SK-N-SH treated with all-trans-retinoic acid at 6 μM for 48 hours (cell line): ENCODE data around the gene C17orf113.

Experiments
- ATAC-seq: fragments of 200-7000 bp; cut with Tn5 transposase; 3 replicates; pipeline ENCODE4 v1.9.1; 2020; ENCODE audit warnings: mild to moderate bottlenecking, moderate library complexity
- ARNTL ChIP-seq: fragments of 450-650 bp; formaldehyde crosslinking; IDR thresholded peaks from 2 replicates; pipeline ENCODE4 v1.5.0; 2020; ENCODE audit warnings: low read depth, mild to moderate bottlenecking, moderate library complexity, borderline replicate concordance
- CREB5 ChIP-seq: fragments of 250-450 bp; sonication (Bioruptor Pico); IDR thresholded peaks from 2 replicates; pipeline ENCODE4 v1.5.1; 2020; ENCODE audit warnings: low read depth, mild to moderate bottlenecking, moderate library complexity
- CSDC2 ChIP-seq: fragments of 250-450 bp; sonication (Bioruptor Pico); IDR thresholded peaks from 2 replicates; pipeline ENCODE4 v1.5.0; 2020; ENCODE audit warnings: mild to moderate bottlenecking, moderate library complexity
- CSRNP3 ChIP-seq: fragments of 250-450 bp; sonication (Bioruptor Pico); IDR thresholded peaks from 2 replicates; pipeline ENCODE4 v1.5.1; 2021; ENCODE audit warnings: mild to moderate bottlenecking, moderate library complexity
- ESRRG ChIP-seq: fragments of 250-450 bp; sonication (Bioruptor Pico); IDR thresholded peaks from 2 replicates; pipeline ENCODE4 v1.6.1; 2021; ENCODE audit warnings: mild to moderate bottlenecking
- GLIS3 ChIP-seq: fragments of 250-450 bp; sonication (Bioruptor Pico); IDR thresholded peaks from 2 replicates; pipeline ENCODE4 v1.5.0; 2020; ENCODE audit warnings: mild to moderate bottlenecking, moderate library complexity
- ISL1 ChIP-seq: fragments of 250-450 bp; sonication (Bioruptor Pico); IDR thresholded peaks from 2 replicates; pipeline ENCODE4 v2.1.2; 2022; ENCODE audit warnings: mild to moderate bottlenecking, moderate library complexity
- PATZ1 ChIP-seq: fragments of 250-450 bp; sonication (Bioruptor Pico); IDR thresholded peaks from 2 replicates; pipeline ENCODE4 v1.8.0; 2020; ENCODE audit warnings: mild to moderate bottlenecking, moderate library complexity, borderline replicate concordance
- POU6F1 ChIP-seq: fragments of 250-450 bp; sonication (Bioruptor Pico); IDR thresholded peaks from 2 replicates; pipeline ENCODE4 v1.8.0; 2021; ENCODE audit warnings: low read depth, mild to moderate bottlenecking, moderate library complexity, borderline replicate concordance
- PPARA ChIP-seq: fragments of 250-450 bp; sonication (Bioruptor Pico); IDR thresholded peaks from 2 replicates; pipeline ENCODE4 v1.5.0; 2020; ENCODE audit warnings: mild to moderate bottlenecking, borderline replicate concordance
- SNAI2 ChIP-seq: fragments of 250-450 bp; sonication (Bioruptor Pico); IDR thresholded peaks from 2 replicates; pipeline ENCODE4 v1.5.0; 2020; ENCODE audit warnings: mild to moderate bottlenecking, moderate library complexity
- TCF4 ChIP-seq: fragments of 250-450 bp; sonication (Bioruptor Pico); IDR thresholded peaks from 2 replicates; pipeline ENCODE4 v1.8.0; 2021; ENCODE audit warnings: mild to moderate bottlenecking, moderate library complexity, borderline replicate concordance
- TOX ChIP-seq: fragments of 250-450 bp; sonication (Bioruptor Pico); IDR thresholded peaks from 2 replicates; pipeline ENCODE4 v1.8.0; 2021; ENCODE audit warnings: mild to moderate bottlenecking, moderate library complexity, borderline replicate concordance
- TSHZ2 ChIP-seq: fragments of 250-450 bp; sonication (Bioruptor Pico); IDR thresholded peaks from 2 replicates; pipeline ENCODE4 v1.5.0; 2020; ENCODE audit warnings: mild to moderate bottlenecking, moderate library complexity
- ZC3H10 ChIP-seq: fragments of 250-450 bp; sonication (Bioruptor Pico); IDR thresholded peaks from 2 replicates; pipeline ENCODE4 v1.5.1; 2021; ENCODE audit warnings: mild to moderate bottlenecking, moderate library complexity
- ZFP30 ChIP-seq: fragments of 450-650 bp; formaldehyde crosslinking; IDR thresholded peaks from 2 replicates; pipeline ENCODE4 v1.5.0; 2022; ENCODE audit warnings: mild to moderate bottlenecking, moderate library complexity
- ZNF565 ChIP-seq: fragments of 450-650 bp; formaldehyde crosslinking; conservative IDR thresholded peaks from 2 replicates; pipeline ENCODE4 v1.5.0; 2020; ENCODE audit warnings: low read depth, mild to moderate bottlenecking, moderate library complexity
- ZNF70 ChIP-seq: fragments of 450-650 bp; formaldehyde crosslinking; IDR thresholded peaks from 2 replicates; pipeline ENCODE4 v1.5.0; 2020; ENCODE audit warnings: mild to moderate bottlenecking, moderate library complexity

C17orf113 gene

GRCh38 chr17:42000413-42001133 is 49.8 kb downstream of the C17orf113 start:
- ATAC-seq, result no peak
- no peak for TF ChIP-seq TCF4
- no peak for TF ChIP-seq TOX (CRISPR knock-in tag)

- TF ChIP-seq GLIS3 (CRISPR knock-in tag), result no peak
- no peak for TF ChIP-seq SNAI2
- no peak for TF ChIP-seq CREB5 (CRISPR knock-in tag)
- no peak for TF ChIP-seq TOX (CRISPR knock-in tag)
- no peak for TF ChIP-seq ZC3H10 (CRISPR knock-in tag)
- no peak for TF ChIP-seq ISL1 (CRISPR knock-in tag)
- TF ChIP-seq PATZ1 (CRISPR knock-in tag), result no peak
- no peak for TF ChIP-seq PPARA (CRISPR knock-in tag)
- TF ChIP-seq ESRRG, result no peak
- no peak for TF ChIP-seq CSDC2 (CRISPR knock-in tag)
- TF ChIP-seq CSRNP3 (CRISPR knock-in tag), result no peak
- ATAC-seq, result no peak
Observed at GRCh38 chr17:41998497-41998896, 51.9 kb downstream of the C17orf113 start.

GRCh38 chr17:41996855-41997164 is 53.6 kb downstream of the C17orf113 start:
- ATAC-seq, result no peak
- TF ChIP-seq ZNF565 (CRISPR knock-in tag) (no peak), ARNTL (CRISPR knock-in tag) (no peak), ZFP30 (CRISPR knock-in tag) (no peak), TSHZ2 (CRISPR knock-in tag) (no peak), CSDC2 (CRISPR knock-in tag) (no peak), ZNF70 (CRISPR knock-in tag) (no peak), PATZ1 (CRISPR knock-in tag) (no peak), ISL1 (CRISPR knock-in tag) (no peak), POU6F1 (CRISPR knock-in tag) (no peak)
